Caco-2 (cell line): ENCODE results near the gene MRPL22. TPM values are rescaled to one million over a fixed set of nuclear protein-coding genes. Genes with fewer than 3 reads are reported as not detected.
"Not testable (repeated sequence)": the region's sequence is repeated elsewhere in the genome, so short reads cannot be mapped to it uniquely, and the experiment has no call there.

ENCODE experiments used
- BruUV-seq: library from RNA; stranded (reverse); fragments of 400-500 nt; replicated peaks from 2 replicates; lab custom pipeline; 2021; lab: Mats Ljungman, UMichigan
- CTCF ChIA-PET: fragments of 300-600 bp; sonication (Branson Sonifier 250); formaldehyde crosslinking; loops from one replicate; lab custom pipeline; 2022; ENCODE audit warnings: antibody characterized with exemption; lab: Charles Lee
- POLR2A ChIA-PET: fragments of 300-600 bp; sonication (Branson Sonifier 250); formaldehyde crosslinking; loops from one replicate; lab custom pipeline; 2022; ENCODE audit warnings: antibody characterized with exemption; lab: Charles Lee
- DNase-seq, 2 experiments: peaks; one replicate each; pipeline versions ENCODE4 v3.0.0 to v3.0.0-alpha.2; 2020 to 2022
- H3K27me3 ChIP-seq: replicated peaks from 2 replicates; pipeline ENCODE4 v1.6.0; 2011; ENCODE audit warnings: low read length; ENCODE audit not compliant: control insufficient read depth, insufficient read depth
- H3K36me3 ChIP-seq: 2 replicates; pipeline ENCODE4 v1.5.1; 2011; ENCODE audit warnings: low read length; ENCODE audit not compliant: control insufficient read depth, insufficient read depth
- H3K4me1 ChIP-seq: fragments of 250-450 bp; sonication (Bioruptor Pico); 2 replicates; pipeline ENCODE4 v1.5.1; 2020; ENCODE audit warnings: mild to moderate bottlenecking
- H3K4me3 ChIP-seq: 2 replicates; pipeline ENCODE4 v1.5.1; 2011; ENCODE audit warnings: low read depth, mild to moderate bottlenecking, control low read depth, low read length
- H3K9me3 ChIP-seq: fragments of 250-450 bp; sonication (Bioruptor Pico); 2 replicates; pipeline ENCODE4 v1.5.1; 2020; ENCODE audit warnings: mild to moderate bottlenecking, moderate library complexity
- H3K27ac Mint-ChIP-seq: one replicate; pipeline ENCODE4 v1.8.0; 2022; ENCODE audit warnings: mixed read lengths; ENCODE audit not compliant: unreplicated experiment
- H3K27me3 Mint-ChIP-seq: one replicate; pipeline ENCODE4 v1.8.0; 2022; ENCODE audit warnings: mixed read lengths; ENCODE audit not compliant: insufficient read depth, unreplicated experiment
- H3K36me3 Mint-ChIP-seq: one replicate; pipeline ENCODE4 v1.8.0; 2022; ENCODE audit warnings: mild to moderate bottlenecking, mixed read lengths; ENCODE audit not compliant: insufficient read depth, unreplicated experiment
- H3K4me1 Mint-ChIP-seq: one replicate; pipeline ENCODE4 v1.8.0; 2022; ENCODE audit warnings: low read depth, mixed read lengths; ENCODE audit not compliant: unreplicated experiment
- H3K4me3 Mint-ChIP-seq: one replicate; pipeline ENCODE4 v1.8.0; 2022; ENCODE audit warnings: mild to moderate bottlenecking, moderate library complexity, mixed read lengths; ENCODE audit not compliant: unreplicated experiment
- H3K9me3 Mint-ChIP-seq: one replicate; pipeline ENCODE4 v1.8.0; 2022; ENCODE audit warnings: mixed read lengths; ENCODE audit not compliant: unreplicated experiment
- intact Hi-C: fragments of 100-400 bp; cut with micrococcal nuclease; formaldehyde crosslinking; loops from one replicate; pipeline ENCODE4 v1.10.0; 2022; ENCODE audit not compliant: unreplicated experiment
- total RNA-seq: library from RNA; stranded (reverse); gene quantifications from 2 replicates; pipeline ENCODE4 v1.2.3, GENCODE V29; 2022
- TF ChIP-seq, protein P1 (sequence below), 2 experiments: fragments of 200-600 bp in 1 of 2; IDR thresholded peaks; 1 replicate in 1 of 2; 2 replicates in 1 of 2; pipeline versions ENCODE4 v1.5.1 to v1.8.0; 2011 to 2022; ENCODE audit warnings: antibody characterized with exemption in 1 of 2, control low read depth in 1 of 2, inconsistent platforms in 1 of 2, low read depth in 1 of 2, low read length in 1 of 2, mild to moderate bottlenecking in 1 of 2, moderate library complexity in 1 of 2; ENCODE audit not compliant: insufficient read depth in 1 of 2, severe bottlenecking in 1 of 2, unreplicated experiment in 1 of 2

MRPL22 gene
- total RNA-seq, 1 experiment from 2014 or later: 84.8 TPM

DNA sequence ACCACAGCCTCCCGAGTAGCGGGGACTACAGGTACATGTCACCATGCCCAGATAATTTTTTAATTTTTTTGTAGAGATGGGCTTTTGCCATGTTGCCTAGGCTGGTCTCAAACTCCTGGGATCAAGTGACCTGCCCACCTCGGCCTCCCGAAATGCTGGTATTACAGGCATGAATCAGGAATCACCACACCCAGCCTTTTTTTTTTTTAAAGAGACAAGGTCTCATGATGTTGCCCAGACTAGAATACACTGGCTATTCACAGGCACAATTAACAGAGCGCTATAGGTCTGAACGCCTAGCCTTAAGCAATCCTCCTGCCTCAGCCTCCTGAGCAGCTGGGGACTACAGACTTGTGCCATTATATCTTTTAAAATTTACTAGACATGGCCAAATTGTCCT is 39.0 kb upstream of the MRPL22 start:
- H3K36me3 Mint-ChIP-seq: peaks cover 79% of the 10 kb centered on the region

DNA sequence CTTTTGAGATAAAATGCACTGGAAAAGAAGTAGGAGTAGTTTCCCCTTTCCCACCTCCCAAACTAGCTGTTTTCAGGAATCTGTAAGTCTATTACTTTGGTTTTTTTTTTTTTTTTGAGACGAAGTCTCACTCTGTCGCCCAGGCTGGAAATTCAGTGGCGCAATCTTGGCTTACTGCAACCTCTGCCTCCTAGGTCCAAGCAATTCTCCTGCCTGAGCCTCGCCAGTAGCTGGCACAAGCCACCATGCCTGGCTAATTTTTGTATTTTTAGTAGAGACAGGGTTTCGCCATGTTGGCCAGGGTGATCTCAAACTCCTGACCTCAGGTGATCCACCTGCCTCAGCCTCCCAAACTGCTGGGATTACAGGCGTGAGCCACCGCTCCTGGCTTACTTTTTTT is 35.3 kb upstream of the MRPL22 start:
- peaks cover 85% of the 10 kb centered on the region for H3K36me3 Mint-ChIP-seq
- H3K4me3 Mint-ChIP-seq, H3K27me3 ChIP-seq, H3K9me3 Mint-ChIP-seq, CTCF ChIA-PET, H3K4me1 ChIP-seq, H3K4me3 ChIP-seq, H3K36me3 ChIP-seq, H3K27me3 Mint-ChIP-seq, BruUV-seq, DNase-seq, H3K9me3 ChIP-seq, POLR2A ChIA-PET, H3K27ac Mint-ChIP-seq, intact Hi-C loops, H3K4me1 Mint-ChIP-seq: not testable (repeated sequence)

More for the DNA sequence above, 39.0 kb upstream of the MRPL22 start:
- H3K27me3 Mint-ChIP-seq: no peaks in the 10 kb centered on the region
- no peak overlapping the region for H3K4me3 Mint-ChIP-seq
- no TSS peak for BruUV-seq
- H3K9me3 ChIP-seq: no peaks in the 10 kb centered on the region
- H3K4me1 ChIP-seq: no peaks in the 10 kb centered on the region
- CTCF ChIA-PET: no interaction called here
- POLR2A ChIA-PET: no interaction called here
- no peak for DNase-seq
- H3K27ac Mint-ChIP-seq: no peak overlapping the region
- no peaks in the 10 kb centered on the region for H3K4me1 Mint-ChIP-seq
- H3K36me3 ChIP-seq: no peaks in the 10 kb centered on the region
- intact Hi-C loops: no loop called here
- no peak overlapping the region for H3K4me3 ChIP-seq
- no peaks in the 10 kb centered on the region for H3K9me3 Mint-ChIP-seq
- TF ChIP-seq, protein P1, sequence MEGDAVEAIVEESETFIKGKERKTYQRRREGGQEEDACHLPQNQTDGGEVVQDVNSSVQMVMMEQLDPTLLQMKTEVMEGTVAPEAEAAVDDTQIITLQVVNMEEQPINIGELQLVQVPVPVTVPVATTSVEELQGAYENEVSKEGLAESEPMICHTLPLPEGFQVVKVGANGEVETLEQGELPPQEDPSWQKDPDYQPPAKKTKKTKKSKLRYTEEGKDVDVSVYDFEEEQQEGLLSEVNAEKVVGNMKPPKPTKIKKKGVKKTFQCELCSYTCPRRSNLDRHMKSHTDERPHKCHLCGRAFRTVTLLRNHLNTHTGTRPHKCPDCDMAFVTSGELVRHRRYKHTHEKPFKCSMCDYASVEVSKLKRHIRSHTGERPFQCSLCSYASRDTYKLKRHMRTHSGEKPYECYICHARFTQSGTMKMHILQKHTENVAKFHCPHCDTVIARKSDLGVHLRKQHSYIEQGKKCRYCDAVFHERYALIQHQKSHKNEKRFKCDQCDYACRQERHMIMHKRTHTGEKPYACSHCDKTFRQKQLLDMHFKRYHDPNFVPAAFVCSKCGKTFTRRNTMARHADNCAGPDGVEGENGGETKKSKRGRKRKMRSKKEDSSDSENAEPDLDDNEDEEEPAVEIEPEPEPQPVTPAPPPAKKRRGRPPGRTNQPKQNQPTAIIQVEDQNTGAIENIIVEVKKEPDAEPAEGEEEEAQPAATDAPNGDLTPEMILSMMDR (IDR thresholded peaks at IDR 0.05; ENCODE audit: insufficient read depth in 1 of 2, low read depth in 1 of 2, low read length in 1 of 2, severe bottlenecking in 1 of 2, unreplicated experiment in 1 of 2): no peak
- H3K27me3 ChIP-seq: no peaks in the 10 kb centered on the region

DNA sequence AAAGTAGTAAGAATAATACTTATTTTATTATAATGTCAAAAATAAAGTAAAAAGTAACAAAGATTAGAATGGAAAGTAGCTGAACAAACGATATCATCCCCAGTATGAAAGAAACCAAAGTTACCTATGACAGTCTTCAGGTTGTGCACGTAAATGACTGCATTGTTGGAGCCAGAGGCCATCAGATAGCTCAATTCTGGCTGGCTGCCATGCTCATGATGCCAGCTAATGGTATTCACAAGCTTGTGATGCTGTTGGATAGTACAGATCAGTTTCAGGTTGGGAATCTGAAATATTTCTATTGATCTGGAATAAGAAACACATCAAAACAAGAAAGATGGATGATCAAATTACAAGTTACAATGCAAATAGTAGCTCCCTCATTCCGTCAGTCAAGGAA is 24.0 kb upstream of the MRPL22 start:
- CTCF ChIA-PET: no interaction called here
- H3K4me1 ChIP-seq: no peaks in the 10 kb centered on the region
- no peaks in the 10 kb centered on the region for H3K4me1 Mint-ChIP-seq

More for the DNA sequence above, 24.0 kb upstream of the MRPL22 start:
- TF ChIP-seq, protein P1 (IDR thresholded peaks at IDR 0.05; ENCODE audit: insufficient read depth in 1 of 2, low read depth in 1 of 2, low read length in 1 of 2, severe bottlenecking in 1 of 2, unreplicated experiment in 1 of 2): no peak
- Mint-ChIP-seq H3K27me3 (no peaks in the 10 kb centered on the region), H3K27ac (no peak overlapping the region), H3K4me3 (no peak overlapping the region), H3K36me3 (peaks cover 43% of the 10 kb centered on the region), H3K9me3 (no peaks in the 10 kb centered on the region)
- H3K9me3 ChIP-seq: no peaks in the 10 kb centered on the region
- no peaks in the 10 kb centered on the region for H3K27me3 ChIP-seq
- POLR2A ChIA-PET: no interaction called here
- no peak overlapping the region for H3K4me3 ChIP-seq
- peaks cover 3% of the 10 kb centered on the region for H3K36me3 ChIP-seq
- BruUV-seq: no TSS peak
- intact Hi-C loops: no loop called here
- no peak for DNase-seq
